22Rv1 (cell line): Measurements from ENCODE around the gene CCL18.
"Not testable (repeated sequence)": the region's sequence is repeated elsewhere in the genome, so short reads cannot be mapped to it uniquely, and the experiment has no call there.

Experiments
- ZFX ChIP-seq: fragments of 450-650 bp; IDR thresholded peaks from 2 replicates; pipeline ENCODE4 v1.6.1; 2017; ENCODE audit warnings: antibody characterized with exemption, borderline replicate concordance
- TF ChIP-seq, protein P1 (sequence below): fragments of 450-650 bp; IDR thresholded peaks from 2 replicates; pipeline ENCODE4 v1.5.1; 2017; ENCODE audit warnings: mild to moderate bottlenecking

- TF ChIP-seq, protein P1, sequence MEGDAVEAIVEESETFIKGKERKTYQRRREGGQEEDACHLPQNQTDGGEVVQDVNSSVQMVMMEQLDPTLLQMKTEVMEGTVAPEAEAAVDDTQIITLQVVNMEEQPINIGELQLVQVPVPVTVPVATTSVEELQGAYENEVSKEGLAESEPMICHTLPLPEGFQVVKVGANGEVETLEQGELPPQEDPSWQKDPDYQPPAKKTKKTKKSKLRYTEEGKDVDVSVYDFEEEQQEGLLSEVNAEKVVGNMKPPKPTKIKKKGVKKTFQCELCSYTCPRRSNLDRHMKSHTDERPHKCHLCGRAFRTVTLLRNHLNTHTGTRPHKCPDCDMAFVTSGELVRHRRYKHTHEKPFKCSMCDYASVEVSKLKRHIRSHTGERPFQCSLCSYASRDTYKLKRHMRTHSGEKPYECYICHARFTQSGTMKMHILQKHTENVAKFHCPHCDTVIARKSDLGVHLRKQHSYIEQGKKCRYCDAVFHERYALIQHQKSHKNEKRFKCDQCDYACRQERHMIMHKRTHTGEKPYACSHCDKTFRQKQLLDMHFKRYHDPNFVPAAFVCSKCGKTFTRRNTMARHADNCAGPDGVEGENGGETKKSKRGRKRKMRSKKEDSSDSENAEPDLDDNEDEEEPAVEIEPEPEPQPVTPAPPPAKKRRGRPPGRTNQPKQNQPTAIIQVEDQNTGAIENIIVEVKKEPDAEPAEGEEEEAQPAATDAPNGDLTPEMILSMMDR: not testable (repeated sequence)
- not testable (repeated sequence) for TF ChIP-seq ZFX
Observed at GRCh38 chr17:36099004-36099403, 34.9 kb downstream of the CCL18 start.
